Testis (tissue), 2 donors: Measurements from ENCODE around the gene FCHSD2.

Experiments
- CTCF ChIP-seq, 3 experiments: fragments of 450-650 bp in 2 of 3; fragments of 200-600 bp in 1 of 3; sonication (generic) in 1 of 3; IDR thresholded peaks; one replicate each; pipeline ENCODE4 v1.5.1; 2016 to 2019; ENCODE audit warnings: antibody characterized with exemption in 3 of 3, mild to moderate bottlenecking in 2 of 3, moderate library complexity in 1 of 3
- POLR2A ChIP-seq: fragments of 450-650 bp; IDR thresholded peaks from one replicate; pipeline ENCODE4 v1.6.1; 2017; ENCODE audit warnings: antibody characterized with exemption, mild to moderate bottlenecking, moderate library complexity

DNA sequence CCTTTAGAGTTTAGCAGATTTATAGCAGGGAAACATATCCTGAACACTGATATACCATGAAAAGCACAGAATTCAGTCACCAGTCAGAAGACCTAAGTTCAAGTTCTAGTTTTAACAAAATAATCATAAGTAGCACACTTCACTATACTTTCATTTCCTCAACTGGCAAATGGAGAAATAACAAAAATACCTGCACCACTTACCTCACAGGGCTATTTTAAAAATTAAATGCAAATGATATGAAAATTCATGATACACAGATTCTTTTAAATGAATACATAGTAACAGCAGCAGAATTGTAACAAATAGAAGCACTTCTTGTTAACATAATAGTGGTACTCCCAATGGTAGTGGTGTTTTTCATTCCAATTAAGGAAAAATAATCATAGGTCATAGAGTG is 139.0 kb downstream of the FCHSD2 start:
- TF ChIP-seq POLR2A (no peak), CTCF (IDR thresholded peaks at IDR 0.05) (no peak)
